VCaP (cell line): Measurements from ENCODE around the gene ZNF784.

ENCODE experiments used
- H3K27ac ChIP-seq: fragments of 450-650 bp; 2 replicates; pipeline ENCODE4 v1.5.1; 2017
- TF ChIP-seq, protein P1 (sequence below): fragments of 450-650 bp; conservative IDR thresholded peaks from 2 replicates; pipeline ENCODE4 v1.5.1; 2017; ENCODE audit warnings: mild to moderate bottlenecking, moderate library complexity

Gene ZNF784

DNA sequence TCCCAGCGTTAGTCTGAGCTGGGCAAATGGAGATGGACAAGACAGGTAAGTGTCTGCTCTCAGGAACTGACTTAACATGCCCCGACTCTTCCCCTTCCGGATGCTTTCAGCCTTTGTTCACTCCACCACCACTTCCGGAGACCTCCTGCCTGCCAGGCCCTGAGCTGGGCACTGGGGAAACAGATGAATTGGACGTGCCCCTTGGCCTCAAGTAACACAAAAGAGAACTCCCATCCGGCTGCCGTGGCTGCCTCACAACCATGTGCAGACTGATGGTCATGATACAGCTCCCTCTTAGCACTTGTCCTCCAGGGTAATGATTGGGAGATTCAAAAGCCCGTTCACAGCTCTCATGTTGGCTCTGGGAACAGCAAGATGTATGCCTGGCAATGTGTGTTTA lies 6.9 kb downstream of the ZNF784 start:
- H3K27ac ChIP-seq = no peak overlapping the region
- TF ChIP-seq, protein P1, sequence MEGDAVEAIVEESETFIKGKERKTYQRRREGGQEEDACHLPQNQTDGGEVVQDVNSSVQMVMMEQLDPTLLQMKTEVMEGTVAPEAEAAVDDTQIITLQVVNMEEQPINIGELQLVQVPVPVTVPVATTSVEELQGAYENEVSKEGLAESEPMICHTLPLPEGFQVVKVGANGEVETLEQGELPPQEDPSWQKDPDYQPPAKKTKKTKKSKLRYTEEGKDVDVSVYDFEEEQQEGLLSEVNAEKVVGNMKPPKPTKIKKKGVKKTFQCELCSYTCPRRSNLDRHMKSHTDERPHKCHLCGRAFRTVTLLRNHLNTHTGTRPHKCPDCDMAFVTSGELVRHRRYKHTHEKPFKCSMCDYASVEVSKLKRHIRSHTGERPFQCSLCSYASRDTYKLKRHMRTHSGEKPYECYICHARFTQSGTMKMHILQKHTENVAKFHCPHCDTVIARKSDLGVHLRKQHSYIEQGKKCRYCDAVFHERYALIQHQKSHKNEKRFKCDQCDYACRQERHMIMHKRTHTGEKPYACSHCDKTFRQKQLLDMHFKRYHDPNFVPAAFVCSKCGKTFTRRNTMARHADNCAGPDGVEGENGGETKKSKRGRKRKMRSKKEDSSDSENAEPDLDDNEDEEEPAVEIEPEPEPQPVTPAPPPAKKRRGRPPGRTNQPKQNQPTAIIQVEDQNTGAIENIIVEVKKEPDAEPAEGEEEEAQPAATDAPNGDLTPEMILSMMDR = no peak

DNA sequence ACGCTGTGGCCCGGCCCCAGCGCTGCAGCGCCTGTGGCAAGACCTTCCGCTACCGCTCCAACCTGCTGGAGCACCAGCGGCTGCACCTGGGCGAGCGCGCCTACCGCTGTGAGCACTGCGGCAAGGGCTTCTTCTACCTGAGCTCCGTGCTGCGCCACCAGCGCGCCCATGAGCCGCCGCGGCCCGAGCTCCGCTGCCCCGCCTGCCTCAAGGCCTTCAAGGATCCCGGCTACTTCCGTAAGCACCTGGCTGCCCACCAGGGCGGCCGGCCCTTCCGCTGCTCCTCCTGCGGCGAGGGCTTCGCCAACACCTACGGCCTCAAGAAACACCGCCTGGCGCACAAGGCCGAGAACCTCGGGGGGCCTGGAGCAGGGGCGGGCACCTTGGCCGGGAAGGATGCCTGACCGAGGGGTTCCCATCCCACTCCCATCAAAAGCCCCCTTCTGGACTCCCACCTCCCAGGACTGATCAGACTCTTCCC lies 7.9 kb downstream of the ZNF784 start:
- TF ChIP-seq, protein P1 = no peak

DNA sequence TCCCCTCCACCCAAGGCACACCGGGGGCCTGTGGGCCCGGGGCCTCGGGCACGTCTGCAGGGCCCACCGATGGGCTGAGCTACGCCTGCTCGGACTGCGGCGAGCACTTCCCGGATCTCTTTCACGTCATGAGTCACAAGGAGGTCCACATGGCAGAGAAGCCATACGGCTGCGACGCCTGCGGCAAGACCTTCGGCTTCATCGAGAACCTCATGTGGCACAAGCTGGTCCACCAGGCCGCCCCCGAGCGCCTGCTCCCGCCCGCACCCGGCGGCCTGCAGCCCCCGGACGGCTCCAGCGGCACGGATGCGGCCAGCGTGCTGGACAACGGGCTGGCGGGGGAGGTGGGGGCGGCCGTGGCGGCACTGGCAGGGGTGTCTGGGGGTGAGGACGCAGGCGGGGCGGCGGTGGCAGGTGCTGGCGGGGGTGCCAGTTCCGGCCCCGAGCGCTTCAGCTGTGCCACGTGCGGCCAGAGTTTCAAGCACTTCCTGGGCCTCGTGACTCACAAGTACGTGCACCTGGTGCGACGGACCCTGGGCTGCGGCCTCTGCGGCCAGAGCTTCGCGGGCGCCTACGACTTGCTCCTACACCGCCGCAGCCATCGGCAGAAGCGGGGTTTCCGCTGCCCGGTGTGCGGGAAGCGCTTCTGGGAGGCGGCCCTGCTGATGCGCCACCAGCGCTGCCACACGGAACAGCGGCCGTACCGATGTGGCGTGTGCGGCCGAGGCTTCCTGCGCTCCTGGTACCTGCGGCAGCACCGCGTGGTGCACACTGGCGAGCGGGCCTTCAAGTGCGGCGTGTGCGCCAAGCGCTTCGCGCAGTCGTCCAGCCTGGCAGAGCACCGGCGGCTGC lies 8.6 kb downstream of the ZNF784 start:
- TF ChIP-seq, protein P1 = no peak
- H3K27ac ChIP-seq = no peak overlapping the region

More for the DNA sequence above, 7.9 kb downstream of the ZNF784 start:
- no peak overlapping the region for H3K27ac ChIP-seq

DNA sequence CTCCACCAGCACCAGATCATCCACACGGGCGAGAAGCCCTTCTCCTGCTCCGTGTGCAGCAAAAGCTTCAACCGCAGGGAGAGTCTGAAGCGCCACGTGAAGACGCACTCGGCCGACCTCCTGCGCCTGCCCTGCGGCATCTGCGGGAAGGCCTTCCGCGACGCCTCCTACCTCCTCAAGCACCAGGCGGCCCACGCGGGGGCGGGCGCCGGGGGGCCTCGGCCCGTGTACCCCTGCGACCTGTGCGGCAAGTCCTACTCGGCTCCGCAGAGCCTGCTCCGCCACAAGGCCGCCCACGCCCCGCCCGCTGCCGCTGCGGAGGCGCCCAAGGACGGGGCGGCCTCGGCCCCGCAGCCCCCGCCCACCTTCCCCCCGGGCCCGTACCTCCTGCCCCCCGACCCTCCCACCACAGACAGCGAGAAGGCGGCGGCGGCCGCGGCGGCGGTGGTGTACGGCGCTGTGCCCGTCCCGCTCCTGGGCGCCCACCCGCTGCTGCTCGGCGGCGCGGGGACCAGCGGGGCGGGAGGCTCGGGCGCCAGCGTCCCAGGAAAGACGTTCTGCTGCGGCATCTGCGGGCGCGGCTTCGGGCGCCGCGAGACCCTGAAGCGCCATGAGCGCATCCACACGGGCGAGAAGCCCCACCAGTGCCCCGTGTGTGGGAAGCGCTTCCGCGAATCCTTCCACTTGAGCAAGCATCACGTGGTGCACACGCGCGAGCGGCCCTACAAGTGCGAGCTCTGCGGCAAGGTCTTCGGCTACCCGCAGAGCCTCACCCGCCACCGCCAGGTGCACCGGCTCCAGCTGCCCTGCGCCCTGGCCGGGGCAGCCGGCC lies 9.4 kb downstream of the ZNF784 start:
- TF ChIP-seq, protein P1 = no peak

DNA sequence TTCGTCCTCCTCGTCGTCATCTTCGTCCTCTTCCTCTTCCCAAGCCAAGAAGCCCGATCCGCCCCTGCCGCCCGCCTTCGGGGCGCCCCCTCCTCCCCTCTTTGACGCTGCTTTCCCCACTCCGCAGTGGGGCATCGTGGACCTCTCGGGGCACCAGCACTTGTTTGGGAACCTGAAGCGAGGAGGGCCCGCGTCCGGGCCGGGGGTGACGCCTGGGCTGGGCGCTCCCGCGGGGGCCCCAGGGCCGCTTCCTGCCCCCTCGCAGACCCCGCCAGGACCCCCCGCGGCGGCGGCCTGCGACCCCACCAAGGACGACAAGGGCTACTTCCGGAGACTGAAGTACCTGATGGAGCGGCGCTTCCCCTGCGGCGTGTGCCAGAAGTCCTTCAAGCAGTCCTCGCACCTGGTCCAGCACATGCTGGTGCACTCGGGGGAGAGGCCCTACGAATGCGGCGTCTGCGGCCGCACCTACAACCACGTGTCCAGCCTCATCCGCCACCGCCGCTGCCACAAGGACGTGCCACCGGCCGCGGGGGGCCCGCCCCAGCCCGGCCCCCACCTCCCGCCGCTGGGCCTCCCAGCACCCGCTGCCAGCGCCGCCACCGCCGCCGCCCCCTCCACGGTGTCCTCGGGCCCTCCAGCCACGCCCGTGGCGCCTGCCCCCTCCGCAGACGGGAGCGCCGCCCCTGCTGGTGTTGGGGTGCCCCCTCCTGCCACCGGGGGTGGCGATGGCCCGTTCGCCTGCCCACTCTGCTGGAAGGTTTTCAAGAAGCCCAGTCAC lies 10.2 kb downstream of the ZNF784 start:
- TF ChIP-seq, protein P1 = no peak
- H3K27ac ChIP-seq = no peak overlapping the region

More for the DNA sequence above, 9.4 kb downstream of the ZNF784 start:
- no peak overlapping the region for H3K27ac ChIP-seq

DNA sequence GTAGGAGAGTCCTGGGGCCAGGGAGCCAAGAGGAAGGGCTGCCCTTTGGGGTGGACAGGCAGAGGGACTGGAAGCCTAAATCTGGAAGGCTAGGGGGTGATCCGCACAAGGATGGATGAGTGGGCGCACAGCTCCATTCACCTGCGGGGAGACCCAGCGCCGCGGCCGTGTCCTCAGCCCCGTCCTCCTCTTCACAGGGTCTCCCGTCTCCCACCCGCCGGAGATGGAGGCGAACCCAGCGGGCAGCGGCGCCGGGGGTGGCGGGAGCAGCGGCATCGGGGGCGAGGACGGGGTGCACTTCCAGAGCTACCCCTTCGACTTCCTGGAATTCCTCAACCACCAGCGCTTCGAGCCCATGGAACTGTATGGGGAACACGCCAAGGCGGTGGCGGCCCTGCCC lies 11.0 kb downstream of the ZNF784 start:
- H3K27ac ChIP-seq = no peak overlapping the region
- TF ChIP-seq, protein P1 = no peak
